IMR-90 (cell line): ENCODE data around the gene ANXA4. TPM values are rescaled to one million over a fixed set of nuclear protein-coding genes. Genes with fewer than 3 reads are reported as not detected.

Experiments used
- ATAC-seq: fragments of 200-7000 bp; cut with Tn5 transposase; 2 replicates; pipeline ENCODE4 v1.9.1; 2020; ENCODE audit warnings: low read depth, mild to moderate bottlenecking, moderate library complexity
- BruUV-seq: library from RNA; stranded (reverse); fragments of 400-500 nt; replicated peaks from 2 replicates; lab custom pipeline; 2021; lab: Mats Ljungman, UMichigan
- CTCF ChIA-PET: fragments of 300-600 bp; formaldehyde crosslinking; extraction: SDS; loops from one replicate; lab custom pipeline; 2021; ENCODE audit warnings: antibody characterized with exemption; lab: Yijun Ruan, JAX
- POLR2A ChIA-PET: fragments of 300-600 bp; sonication (Branson Sonifier 250); formaldehyde crosslinking; loops from one replicate; lab custom pipeline; 2022; ENCODE audit warnings: antibody characterized with exemption; ENCODE audit not compliant: unreplicated experiment; lab: Charles Lee
- DNase-seq: peaks from one replicate; pipeline ENCODE4 v3.0.0; 2013
- H2AFZ ChIP-seq: replicated peaks from 2 replicates; pipeline ENCODE3; 2013; ENCODE audit warnings: low read length, mild to moderate bottlenecking; ENCODE audit not compliant: poor library complexity
- H2AK5ac ChIP-seq: 2 replicates; pipeline ENCODE4 v1.6.1; 2013; ENCODE audit warnings: low read depth, low read length, inconsistent platforms
- H2AK9ac ChIP-seq: replicated peaks from 2 replicates; pipeline ENCODE3; 2013; ENCODE audit warnings: mild to moderate bottlenecking, low read depth, low read length, moderate library complexity; ENCODE audit not compliant: poor library complexity
- H2BK120ac ChIP-seq: 2 replicates; pipeline ENCODE4 v1.6.1; 2013; ENCODE audit warnings: low read depth, low read length, inconsistent platforms
- H2BK15ac ChIP-seq: 3 replicates; pipeline ENCODE4 v1.6.1; 2013; ENCODE audit warnings: low read depth, low read length, inconsistent platforms
- H2BK20ac ChIP-seq: 2 replicates; pipeline ENCODE4 v1.6.1; 2013; ENCODE audit warnings: low read depth, mild to moderate bottlenecking, inconsistent platforms, low read length, moderate library complexity
- H2BK5ac ChIP-seq: 2 replicates; pipeline ENCODE4 v1.6.1; 2013; ENCODE audit warnings: mild to moderate bottlenecking, low read depth, low read length, inconsistent platforms; ENCODE audit not compliant: poor library complexity, severe bottlenecking
- H3K14ac ChIP-seq: replicated peaks from 2 replicates; pipeline ENCODE4 v1.6.1; 2013; ENCODE audit warnings: low read depth, low read length, inconsistent platforms
- H3K18ac ChIP-seq: 2 replicates; pipeline ENCODE4 v1.6.1; 2013; ENCODE audit warnings: low read depth, low read length, control low read depth
- H3K23ac ChIP-seq: 2 replicates; pipeline ENCODE4 v1.6.1; 2013; ENCODE audit warnings: low read depth, low read length, inconsistent platforms
- H3K27ac ChIP-seq: 2 replicates; pipeline ENCODE4 v1.5.1; 2013; ENCODE audit warnings: mild to moderate bottlenecking, control low read depth, low read length; ENCODE audit not compliant: insufficient read depth
- H3K27me3 ChIP-seq: 2 replicates; pipeline ENCODE4 v1.6.1; 2013; ENCODE audit warnings: low read length; ENCODE audit not compliant: control insufficient read depth, insufficient read depth
- H3K36me3 ChIP-seq: 2 replicates; pipeline ENCODE4 v1.6.1; 2013; ENCODE audit warnings: low read length, mixed read lengths; ENCODE audit not compliant: control insufficient read depth, insufficient read depth
- H3K4ac ChIP-seq: 2 replicates; pipeline ENCODE4 v1.6.1; 2013; ENCODE audit warnings: low read depth, low read length, inconsistent platforms
- H3K4me1 ChIP-seq: 2 replicates; pipeline ENCODE4 v1.6.1; 2013; ENCODE audit warnings: low read length, mixed read lengths; ENCODE audit not compliant: control insufficient read depth, insufficient read depth
- H3K4me2 ChIP-seq: 2 replicates; pipeline ENCODE4 v1.6.1; 2013; ENCODE audit warnings: low read depth, mild to moderate bottlenecking, control low read depth, low read length, moderate library complexity
- H3K4me3 ChIP-seq: 2 replicates; pipeline ENCODE4 v1.5.1; 2013; ENCODE audit warnings: low read depth, mild to moderate bottlenecking, control low read depth, low read length, moderate library complexity; ENCODE audit not compliant: insufficient read depth
- H3K56ac ChIP-seq: 2 replicates; pipeline ENCODE4 v1.6.1; 2013; ENCODE audit warnings: low read length, inconsistent platforms; ENCODE audit not compliant: insufficient read depth; ENCODE audit errors: extremely low read depth
- H3K79me1 ChIP-seq, 2 experiments: 2 replicates each; pipeline ENCODE4 v1.6.1; 2013; ENCODE audit warnings: low read length in 2 of 2, inconsistent platforms in 1 of 2, low read depth in 1 of 2
- H3K9ac ChIP-seq: 2 replicates; pipeline ENCODE4 v1.6.1; 2013; ENCODE audit warnings: low read depth, low read length, control low read depth
- H3K9me1 ChIP-seq: 2 replicates; pipeline ENCODE4 v1.6.1; 2013; ENCODE audit warnings: low read length, inconsistent platforms; ENCODE audit not compliant: insufficient read depth
- H3K9me3 ChIP-seq: 2 replicates; pipeline ENCODE4 v1.6.1; 2013; ENCODE audit warnings: low read length; ENCODE audit not compliant: control insufficient read depth, insufficient read depth
- H4K20me1 ChIP-seq: 2 replicates; pipeline ENCODE4 v1.6.1; 2013; ENCODE audit warnings: low read length, inconsistent platforms; ENCODE audit not compliant: insufficient read depth
- H4K5ac ChIP-seq: 2 replicates; pipeline ENCODE4 v1.6.1; 2013; ENCODE audit warnings: mild to moderate bottlenecking, low read depth, low read length, control low read depth
- H4K8ac ChIP-seq, 2 experiments: 2 replicates each; pipeline ENCODE4 v1.6.1; 2013; ENCODE audit warnings: low read depth in 2 of 2, low read length in 2 of 2, control low read depth in 1 of 2, inconsistent platforms in 1 of 2
- H4K91ac ChIP-seq: 2 replicates; pipeline ENCODE4 v1.6.1; 2013; ENCODE audit warnings: low read depth, low read length, inconsistent platforms; ENCODE audit not compliant: insufficient read depth
- CHD1 ChIP-seq: IDR thresholded peaks from 2 replicates; pipeline ENCODE4 v1.6.1; 2012; ENCODE audit warnings: low read depth, low read length, improper control_type of control experiment
- MAFK ChIP-seq: IDR thresholded peaks from 2 replicates; pipeline ENCODE4 v1.6.1; 2012; ENCODE audit warnings: low read depth, low read length, improper control_type of control experiment
- WGBS, 2 experiments: methylation state at CpG; one replicate each; pipeline versions ENCODE4 v1.1.5 to v1.1.7; 2013; ENCODE audit warnings: missing lambda C conversion rate in 2 of 2; ENCODE audit not compliant: insufficient read length in 1 of 2; ENCODE audit errors: extremely low coverage in 2 of 2; 5-methylcytosine and 5-hydroxymethylcytosine counted together
- dilution Hi-C: fragments of 300-500 bp; cut with HindIII; formaldehyde crosslinking; loops from one replicate; pipeline ENCODE4 v1.14.3; 2018; ENCODE audit warnings: low sequenced_read_pairs; ENCODE audit not compliant: unreplicated experiment
- in situ Hi-C: fragments of 300-500 bp; cut with MboI; formaldehyde crosslinking; loops from 3 replicates; pipeline ENCODE4 v1.14.3; 2019; ENCODE audit warnings: low sequenced_read_pairs, inconsistent platforms, mixed read lengths
- intact Hi-C: fragments of 100-400 bp; cut with micrococcal nuclease; formaldehyde crosslinking; loops from 2 replicates; pipeline ENCODE4 v1.10.0; 2022
- polyA plus RNA-seq, 3 experiments: library from polyadenylated mRNA; depleted of rRNA; stranded (reverse); fragments of >200 nt; gene quantifications; 2 replicates each; pipeline ENCODE4 v1.2.3, GENCODE V29; 2012; ENCODE audit warnings: low replicate concordance in 1 of 3
- total RNA-seq: library from RNA; depleted of rRNA; stranded (reverse); fragments of >200 nt; gene quantifications from 2 replicates; pipeline ENCODE4 v1.2.3, GENCODE V29; 2012

The ANXA4 gene
- total and polyA plus RNA-seq, 2 of the 4 experiments (the other 2 are of a cell fraction): 22.2 to 72.0 TPM

- Histone ChIP-seq H3K79me1 (peaks cover 24 to 74% of the 10 kb centered on the region in 2 experiments), H3K56ac (no peak overlapping the region), H3K4me2 (no peak overlapping the region), H3K36me3 (peaks cover 3% of the 10 kb centered on the region; the same call in 1 of the 2 replicates), H2BK120ac (no peak overlapping the region), H4K5ac (no peak overlapping the region), H3K14ac (no peak overlapping the region), H2AK9ac (no peak overlapping the region), H3K4ac (no peak overlapping the region), H2AK5ac (no peak overlapping the region), H3K9me3 (no peaks in the 10 kb centered on the region), H3K27ac (no peak overlapping the region), H2BK5ac (no peak overlapping the region), H4K8ac (no peak overlapping the region), H3K9ac (no peak overlapping the region), H2AFZ (no peak overlapping the region), H3K27me3 (no peaks in the 10 kb centered on the region), H3K23ac (no peak overlapping the region), H4K91ac (no peak overlapping the region), H3K4me1 (peaks cover 4% of the 10 kb centered on the region), H3K9me1 (peaks cover 8% of the 10 kb centered on the region), H2BK15ac (no peak overlapping the region), H2BK20ac (no peak overlapping the region), H3K18ac (no peak overlapping the region), H3K4me3 (no peak overlapping the region), H4K20me1 (peaks cover 12% of the 10 kb centered on the region; the same call in 1 of the 2 replicates)
- dilution Hi-C loops (no loop called here), intact Hi-C loops (no loop called here), in situ Hi-C loops (no loop called here)
- ATAC-seq (no peak), DNase-seq (no peak)
- ChIA-PET CTCF (interaction anchor here (1.0 kb wide), 1 partner anchor 9 kb away, joined by 3 read pairs; no protein-coding TSS in a partner anchor), POLR2A (no interaction called here)
- no CpG with 5 or more reads among the region's 3 CpGs for WGBS, 2 experiments
- BruUV-seq: no TSS peak
- TF ChIP-seq CHD1: no peak
- peak; percentile 66 for TF ChIP-seq MAFK
Measured at GRCh38 chr2:69753659-69754363, 11.9 kb downstream of the ANXA4 start.
